GM19099 (cell line): ENCODE data around the gene PTPRG.

Experiments used
- POLR2A ChIP-seq: IDR thresholded peaks from 3 replicates; pipeline ENCODE4 v1.6.1; 2011; ENCODE audit warnings: low read depth; ENCODE audit not compliant: insufficient read length; ENCODE audit errors: extremely low read depth

PTPRG gene

DNA sequence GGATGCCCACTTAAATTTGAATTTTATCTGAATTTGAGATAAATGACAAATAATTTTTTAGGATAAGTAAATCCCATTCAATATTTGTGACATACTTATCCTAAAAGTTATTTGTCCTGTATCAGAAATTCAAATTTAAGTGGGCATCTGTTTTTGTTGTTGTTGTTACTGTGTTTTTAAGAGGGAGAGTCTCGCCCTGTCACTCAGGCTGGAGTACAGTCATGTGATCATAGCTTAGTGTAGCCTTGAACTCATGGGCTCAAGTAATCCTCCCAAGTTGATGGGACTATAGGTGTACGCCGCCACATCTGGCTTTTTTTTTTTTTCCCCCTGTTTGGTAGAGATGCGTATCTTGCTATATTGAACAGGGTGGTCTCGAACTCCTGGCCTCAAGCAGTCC is 283.0 kb downstream of the PTPRG start:
- no peak for TF ChIP-seq POLR2A

DNA sequence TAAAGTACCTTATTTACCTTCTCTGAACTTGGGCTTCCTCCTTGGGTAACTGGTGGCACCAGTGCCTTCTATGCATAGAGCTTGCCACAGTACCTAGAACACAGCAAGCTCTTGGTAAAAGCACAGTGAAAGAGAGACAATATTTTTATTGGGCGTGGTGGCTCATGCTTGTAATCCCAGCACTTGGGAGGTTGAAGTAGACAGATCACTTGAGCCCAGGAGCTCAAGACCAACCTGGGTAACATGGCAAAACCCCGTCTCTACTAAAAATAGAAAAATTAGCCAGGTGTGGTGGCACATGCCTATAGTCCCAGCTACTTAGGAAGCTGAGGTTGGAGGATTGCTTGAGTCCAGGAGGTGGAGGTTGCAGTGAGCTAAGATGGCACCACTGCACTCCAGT is 285.1 kb downstream of the PTPRG start:
- no peak for TF ChIP-seq POLR2A

DNA sequence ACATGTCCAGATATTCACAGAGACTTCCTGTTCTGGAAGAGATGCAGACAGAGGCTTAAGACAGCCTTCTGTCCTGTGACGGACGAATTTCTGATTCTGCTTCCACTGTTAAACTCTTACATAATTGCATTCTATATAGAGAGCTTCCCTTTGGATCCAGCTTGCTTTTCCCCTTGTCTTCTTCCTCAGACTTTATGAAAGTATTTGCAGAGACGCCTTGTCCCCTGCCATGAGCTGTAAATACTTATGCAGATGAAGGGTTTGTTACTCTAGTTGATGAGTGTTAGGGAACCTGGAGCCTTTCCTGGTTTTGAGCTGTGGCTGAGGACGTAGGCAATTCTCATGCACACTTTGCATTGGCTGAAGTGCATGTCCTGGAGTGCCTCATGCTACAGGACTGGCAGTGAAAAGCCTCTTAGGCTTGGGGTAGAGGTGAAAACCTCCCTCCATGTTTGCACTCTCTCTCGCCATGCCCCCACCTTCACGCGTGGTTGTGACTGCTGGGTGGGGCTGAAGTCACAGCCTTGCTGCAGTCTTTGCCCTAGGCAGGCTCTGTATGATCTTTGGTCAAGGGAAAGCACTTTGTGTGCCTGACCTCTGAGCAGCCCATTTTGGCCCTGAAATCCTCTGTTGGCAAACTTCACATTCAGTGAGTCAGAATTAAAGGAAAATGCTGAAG is 286.6 kb downstream of the PTPRG start:
- TF ChIP-seq POLR2A = no peak

DNA sequence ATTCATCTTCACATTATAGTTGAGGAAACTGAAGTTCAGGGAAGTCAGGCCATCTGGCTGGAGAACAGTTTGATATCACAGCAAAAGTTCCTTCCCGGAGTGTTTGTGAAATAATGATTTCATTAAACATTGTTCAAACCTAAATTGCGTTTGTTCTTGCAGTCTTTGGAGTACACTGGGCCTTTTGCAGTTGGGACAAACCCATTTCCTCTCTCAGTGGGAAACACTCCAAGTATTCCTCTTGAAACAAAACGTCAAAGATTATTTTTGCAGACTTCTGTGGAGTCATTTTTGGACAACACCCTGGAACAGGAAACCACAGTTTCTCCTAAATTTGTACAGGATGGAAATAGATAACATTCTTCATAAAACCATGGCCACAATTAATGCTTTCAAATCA is 287.5 kb downstream of the PTPRG start:
- no peak for TF ChIP-seq POLR2A

DNA sequence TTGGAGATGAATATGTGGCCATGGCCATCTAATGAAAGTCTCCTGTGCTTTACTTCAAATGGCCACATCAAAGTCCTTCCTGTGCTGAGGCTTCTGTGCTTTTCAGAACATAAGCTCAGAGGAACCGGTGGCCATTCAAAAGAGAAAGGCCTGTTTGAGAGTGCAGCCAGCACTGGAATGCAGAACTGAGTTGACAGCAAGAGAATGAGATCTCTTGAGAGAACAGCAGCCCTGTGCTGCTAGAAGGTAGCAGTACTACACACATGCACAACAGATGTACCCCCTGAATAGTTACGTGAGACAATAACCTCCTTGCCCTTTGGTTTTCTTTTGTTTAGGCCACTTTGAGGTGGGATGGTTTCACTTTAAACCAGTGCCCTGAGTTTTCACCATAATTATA is 292.5 kb downstream of the PTPRG start:
- no peak for TF ChIP-seq POLR2A

DNA sequence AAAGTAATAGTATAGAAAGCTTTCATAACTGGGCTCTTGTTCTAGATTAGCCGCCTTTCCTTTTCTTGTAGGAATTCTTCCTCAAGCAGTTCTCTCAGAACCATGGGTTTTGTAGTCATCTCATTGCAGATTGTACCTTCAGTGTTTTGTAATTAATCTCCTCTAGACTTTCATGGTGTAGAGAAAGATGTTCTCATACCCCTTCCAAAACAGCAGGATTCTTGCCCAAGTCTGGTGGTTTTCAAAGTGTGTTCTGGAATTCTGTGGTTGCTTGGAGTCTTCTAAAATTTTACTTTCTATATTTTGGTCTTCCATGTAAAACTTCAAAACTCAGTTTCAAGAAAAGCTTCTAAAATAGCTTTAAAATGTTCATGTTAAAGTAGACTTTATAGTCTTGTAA is 293.8 kb downstream of the PTPRG start:
- TF ChIP-seq POLR2A = no peak

DNA sequence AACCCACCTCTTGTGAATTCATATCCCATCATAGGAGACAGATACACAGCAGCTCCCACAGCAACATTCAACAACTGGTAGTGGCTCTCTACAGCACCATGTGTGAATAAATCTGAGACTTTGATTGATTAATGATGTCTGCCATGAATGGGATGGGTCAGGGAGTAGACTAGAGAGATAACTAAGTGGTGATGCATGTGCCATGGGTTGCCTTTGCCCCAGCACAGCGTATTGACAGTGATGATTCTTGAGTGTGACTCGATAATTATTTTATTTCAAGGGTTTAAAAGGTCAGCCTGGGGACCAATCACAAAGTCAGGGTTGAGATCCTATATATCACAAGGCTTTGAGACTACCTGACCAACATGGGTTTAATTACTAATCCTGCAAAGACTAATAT is 295.9 kb downstream of the PTPRG start:
- TF ChIP-seq POLR2A = no peak

DNA sequence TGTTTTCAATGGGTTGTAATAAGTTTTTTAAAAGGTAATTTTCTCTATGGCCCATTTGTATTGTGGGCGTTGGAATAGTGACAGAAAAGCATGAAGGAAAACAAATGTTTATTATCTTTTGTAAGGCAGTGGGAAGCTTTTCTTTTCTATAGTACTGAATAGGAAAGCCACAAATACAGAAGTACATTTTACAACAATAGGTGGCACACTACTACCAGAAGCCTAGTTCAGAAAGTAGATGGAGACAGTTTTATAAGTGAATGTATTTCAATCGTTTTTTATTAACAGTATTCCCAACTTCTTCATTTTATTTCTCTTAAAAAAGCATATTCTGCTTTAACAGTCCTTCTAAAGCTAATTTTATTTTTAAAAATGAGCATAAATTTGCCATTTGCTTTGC is 296.7 kb downstream of the PTPRG start:
- TF ChIP-seq POLR2A = no peak

DNA sequence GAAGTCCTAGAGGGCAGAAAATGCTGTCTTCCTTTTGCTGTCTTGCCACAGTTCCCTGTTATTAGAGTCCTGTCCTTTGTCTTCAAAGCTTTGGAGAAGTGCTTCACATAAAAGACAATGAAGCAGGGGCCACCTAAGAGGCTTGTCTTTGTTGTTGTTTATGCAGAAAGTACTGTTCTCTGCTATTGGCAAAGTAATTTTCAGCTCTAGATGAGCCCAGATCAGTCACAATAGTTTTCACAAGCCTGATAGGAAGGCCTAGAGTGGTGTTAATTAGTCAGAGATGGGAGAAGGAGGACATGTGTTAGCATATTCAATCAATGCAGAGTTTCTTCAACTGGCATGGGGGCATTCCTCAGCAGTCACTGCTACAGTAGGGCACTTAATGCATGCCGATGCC is 300.0 kb downstream of the PTPRG start:
- TF ChIP-seq POLR2A = no peak

DNA sequence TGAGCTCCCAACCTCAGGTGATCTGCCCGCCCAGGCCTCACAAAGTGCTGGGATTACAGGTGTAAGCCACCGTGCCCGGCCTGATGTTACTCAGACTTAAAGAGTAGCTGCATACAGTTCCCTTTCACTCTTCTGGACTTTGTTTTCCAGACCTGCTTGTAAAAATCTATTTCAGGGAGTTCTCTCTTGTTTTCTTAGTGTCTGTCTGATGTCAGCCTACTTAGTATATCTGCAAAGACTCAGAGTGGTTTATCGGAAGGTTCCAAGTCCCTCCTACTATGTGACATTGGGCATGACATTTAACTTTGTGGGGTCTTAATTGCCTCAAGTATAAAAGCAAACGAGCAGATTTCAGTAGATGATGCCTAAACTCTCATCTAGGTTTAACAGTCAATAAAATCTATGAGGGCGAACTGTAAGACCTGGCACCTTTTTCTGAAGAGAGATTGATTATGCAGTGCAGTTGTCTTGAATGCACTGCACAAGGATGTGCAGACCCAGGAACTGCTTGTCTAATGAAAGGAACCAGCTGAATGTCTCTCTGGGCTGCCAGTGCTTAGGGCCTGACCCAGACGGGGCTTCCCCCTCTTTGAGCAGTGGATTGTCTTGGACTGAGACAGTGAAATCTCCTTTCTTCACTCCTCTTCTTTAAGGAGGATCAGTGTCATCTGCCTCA is 301.4 kb downstream of the PTPRG start:
- no peak for TF ChIP-seq POLR2A

DNA sequence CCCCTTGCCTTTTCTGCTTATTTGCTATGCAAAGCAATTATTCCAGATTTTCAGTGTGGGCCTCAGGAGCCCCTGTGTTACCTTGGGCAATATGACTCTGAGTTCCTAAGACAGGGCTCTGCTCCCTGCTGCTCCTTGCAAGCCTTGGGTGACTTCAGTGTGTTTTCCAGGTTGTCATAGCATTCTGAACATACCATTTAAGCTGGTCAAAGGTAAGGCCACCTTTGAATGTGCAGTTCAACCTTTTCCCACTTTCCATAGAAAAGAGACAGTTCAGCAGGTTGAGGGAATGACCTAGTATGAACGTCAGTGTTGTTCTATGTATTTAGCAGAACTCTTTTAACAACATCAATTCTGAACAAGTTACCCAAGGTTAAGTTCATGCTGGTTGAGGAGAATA is 302.2 kb downstream of the PTPRG start:
- TF ChIP-seq POLR2A = no peak

DNA sequence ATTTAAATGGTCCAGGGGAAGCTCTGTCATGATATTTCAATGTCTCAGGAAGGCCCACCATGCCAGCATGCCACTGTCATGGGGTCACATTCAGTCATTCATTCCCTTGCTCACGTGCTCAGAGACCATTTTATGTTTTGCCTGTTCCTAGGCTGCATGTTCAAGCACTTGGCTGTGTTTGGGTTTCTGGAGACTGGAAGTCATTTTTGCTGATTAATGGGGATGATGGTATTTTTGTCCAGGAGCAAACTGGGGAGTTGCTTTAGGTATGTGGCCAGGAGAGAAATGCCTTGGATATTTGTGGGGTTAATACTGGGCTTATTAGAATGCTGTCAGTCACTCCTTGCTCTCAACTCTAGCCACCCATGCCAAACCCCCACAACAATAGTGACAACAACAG is 303.5 kb downstream of the PTPRG start:
- no peak for TF ChIP-seq POLR2A

DNA sequence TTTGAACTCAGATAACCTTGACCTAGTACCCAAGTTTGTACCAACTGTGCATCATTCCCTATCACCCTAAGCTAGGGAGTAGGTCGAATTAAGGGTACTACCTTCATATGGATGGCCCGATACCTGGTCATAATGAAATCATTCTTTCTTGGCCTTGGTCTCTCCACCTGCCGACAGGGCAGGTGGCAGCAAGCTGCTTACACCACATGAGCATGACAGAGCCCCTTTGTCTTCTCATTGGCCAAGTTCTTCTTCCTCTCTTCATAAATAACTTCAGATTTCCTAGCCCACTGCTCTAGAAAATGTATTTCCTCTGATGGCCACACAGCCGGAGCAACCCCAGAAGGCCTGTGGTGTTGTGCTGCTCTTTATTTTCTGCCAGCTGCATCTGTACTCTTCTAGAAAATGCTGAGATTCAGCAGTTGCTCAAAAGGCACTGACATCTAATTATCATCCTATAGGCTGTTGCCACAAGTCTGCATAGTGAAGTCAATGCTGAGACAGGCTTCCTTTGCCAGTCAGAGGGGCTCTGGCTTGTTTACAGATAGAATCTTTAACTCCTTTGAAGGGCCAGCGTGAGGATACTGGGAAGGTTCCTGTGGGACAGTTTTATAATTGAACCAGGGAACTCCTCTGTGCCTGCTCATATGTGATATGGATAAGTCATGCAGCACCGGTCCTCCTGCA is 304.2 kb downstream of the PTPRG start:
- no peak for TF ChIP-seq POLR2A

DNA sequence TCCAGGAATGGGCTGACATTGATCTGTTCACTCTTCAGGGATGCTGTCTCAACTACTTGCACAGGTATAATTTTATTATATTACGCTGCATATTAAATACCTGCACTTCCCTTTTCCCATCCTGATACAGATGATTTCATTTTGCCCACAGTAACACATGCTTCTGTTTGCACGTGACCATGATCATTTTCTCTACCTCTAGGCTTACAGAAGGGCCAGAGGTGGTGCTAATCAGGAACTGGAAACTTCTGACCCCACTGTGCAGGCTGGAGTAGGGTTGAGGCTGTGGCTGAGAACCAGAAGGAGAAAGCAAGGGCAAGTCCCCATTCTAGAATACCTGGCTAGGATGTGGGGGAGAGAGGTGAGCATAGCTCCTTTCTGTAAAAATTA is 304.8 kb downstream of the PTPRG start:
- no peak for TF ChIP-seq POLR2A

DNA sequence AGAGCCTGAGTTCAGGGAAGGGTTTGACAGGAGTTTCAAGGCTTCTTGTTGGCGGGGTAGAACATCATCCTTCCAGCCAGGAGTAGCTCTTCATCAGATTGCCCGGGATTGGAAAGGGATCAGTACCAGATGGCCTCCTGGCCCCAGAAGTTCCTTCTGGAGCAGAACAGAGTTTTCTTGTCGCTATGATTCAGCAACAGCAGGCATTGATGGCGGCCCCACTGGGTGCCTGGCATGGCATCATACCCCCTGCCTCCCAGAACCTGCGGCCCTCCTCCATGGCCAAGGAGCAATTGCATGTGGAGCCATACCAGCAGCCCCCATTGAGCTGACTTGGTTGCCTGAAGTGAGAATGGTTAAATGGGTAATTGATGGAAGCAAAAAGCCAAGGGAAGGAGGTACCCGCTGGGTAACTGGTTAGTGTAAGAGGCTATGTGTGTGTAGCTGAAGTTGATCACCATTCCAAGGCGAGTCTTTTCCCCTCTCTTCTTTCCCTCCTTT is 305.6 kb downstream of the PTPRG start:
- TF ChIP-seq POLR2A = no peak

DNA sequence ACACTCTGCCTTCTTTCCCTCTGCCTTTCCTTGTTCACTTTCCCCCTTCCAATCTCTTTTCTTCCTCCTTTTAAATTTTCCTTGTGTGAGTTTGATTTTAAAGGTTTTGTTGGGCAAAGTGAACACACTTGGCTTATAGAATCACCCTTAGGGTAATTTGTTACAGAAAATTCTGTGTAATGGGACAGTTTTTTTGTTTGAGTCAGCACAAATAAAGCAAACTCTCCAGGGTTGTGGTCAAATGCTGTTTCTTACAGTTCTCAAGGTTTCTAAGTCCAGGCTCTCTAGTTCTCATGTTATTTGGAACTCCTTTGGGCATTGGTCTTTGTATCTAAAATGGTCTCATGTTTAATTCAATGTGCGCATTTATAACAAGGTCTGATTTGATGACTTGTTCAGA is 307.1 kb downstream of the PTPRG start:
- no peak for TF ChIP-seq POLR2A

DNA sequence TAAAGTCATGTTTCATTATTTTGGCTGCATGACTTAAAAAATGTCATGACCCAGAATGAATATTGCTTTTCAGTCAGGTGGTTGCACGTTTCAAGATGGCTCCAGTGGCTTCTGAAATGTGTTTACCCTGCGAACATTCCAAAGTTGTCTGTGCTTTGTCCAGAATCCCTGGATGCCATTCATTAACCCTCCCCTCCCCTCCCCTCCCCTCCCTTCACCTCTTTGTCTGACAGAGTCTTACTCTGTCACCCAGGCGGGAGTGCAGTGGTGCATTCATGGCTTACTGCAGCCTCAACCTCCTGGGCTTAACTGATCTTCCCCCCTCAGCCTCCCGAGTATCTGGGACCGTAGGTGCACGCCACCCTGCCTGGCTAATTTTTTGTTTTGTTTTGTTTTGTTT is 308.0 kb downstream of the PTPRG start:
- TF ChIP-seq POLR2A = no peak

DNA sequence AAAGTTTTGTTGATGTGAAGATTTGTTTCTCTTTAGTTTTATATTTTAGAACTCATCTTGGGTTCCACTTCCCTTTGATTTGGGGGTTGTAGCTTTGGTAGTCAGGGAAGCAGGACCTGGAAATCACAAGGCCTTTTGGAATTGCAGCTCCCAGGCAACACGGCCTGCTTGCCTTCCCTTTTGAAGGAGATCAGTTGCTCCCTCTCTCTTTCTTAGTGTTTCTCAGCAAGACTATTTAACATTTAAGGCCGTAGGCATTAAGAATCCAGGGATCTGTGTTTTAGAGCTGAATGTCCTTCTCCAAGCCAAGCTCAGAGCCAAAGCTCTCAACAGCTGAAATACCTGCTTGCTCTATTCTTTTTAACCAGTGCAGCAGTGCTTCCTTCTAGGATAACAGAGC is 310.3 kb downstream of the PTPRG start:
- no peak for TF ChIP-seq POLR2A
